HCT116 (cell line): ENCODE measurements around the gene SQSTM1. TPM values are rescaled to one million over a fixed set of nuclear protein-coding genes. Genes with fewer than 3 reads are reported as not detected.
A peak's percentile ranks its signal among the peaks of the same experiment; 100 is the strongest.

Source experiments
- ATAC-seq: fragments of 200-7000 bp; cut with Tn5 transposase; 2 replicates; pipeline ENCODE4 v1.9.1; 2020; ENCODE audit warnings: mild to moderate bottlenecking, moderate library complexity
- BruUV-seq: library from RNA; stranded (reverse); fragments of 400-500 nt; replicated peaks from 2 replicates; lab custom pipeline; 2021; lab: Mats Ljungman, UMichigan
- CTCF ChIA-PET: fragments of 300-600 bp; sonication (Branson Sonifier 250); formaldehyde crosslinking; loops from one replicate; lab custom pipeline; 2021; ENCODE audit warnings: antibody characterized with exemption; lab: Charles Lee
- POLR2A ChIA-PET: fragments of 300-600, 350-600 bp; sonication (Branson Sonifier 250); formaldehyde crosslinking; loops from one replicate; lab custom pipeline; 2021; ENCODE audit warnings: antibody characterized with exemption; lab: Charles Lee
- RAD21 ChIA-PET, 2 experiments: fragments of 300-600 bp; sonication (Branson Sonifier 250); formaldehyde crosslinking; loops; one replicate each; lab custom pipeline; 2023; ENCODE audit warnings: low total read pairs in 2 of 2; ENCODE audit not compliant: uncharacterized antibody in 2 of 2, unreplicated experiment in 2 of 2, low non-redundant PET in 1 of 2; lab: Charles Lee
- DNase-seq: peaks from one replicate; pipeline ENCODE4 v3.0.0-alpha.2; 2010; ENCODE audit warnings: low read depth, low spot score
- H2AFZ ChIP-seq: fragments of 200-600 bp; shearing (Covaris generic), sonication (generic); 2 replicates; pipeline ENCODE4 v1.6.1; 2017; ENCODE audit warnings: low read depth, mixed run types, mixed read lengths, antibody characterized with exemption, low read length; ENCODE audit not compliant: poor library complexity, severe bottlenecking
- H3K27ac ChIP-seq: 2 replicates; pipeline ENCODE4 v1.5.1; 2012; ENCODE audit warnings: low read depth, low read length
- H3K27me3 ChIP-seq: fragments of 200-600 bp; sonication (generic); 2 replicates; pipeline ENCODE4 v1.6.1; 2016; ENCODE audit warnings: mixed run types, low read length, mixed read lengths; ENCODE audit not compliant: insufficient read depth
- H3K36me3 ChIP-seq, 2 experiments: fragments of 200-500 bp in 1 of 2; fragments of 200-600 bp in 1 of 2; sonication (Bioruptor generic) in 1 of 2; sonication (generic) in 1 of 2; 2 replicates each; pipeline versions ENCODE4 v1.5.1 to v1.6.1; 2014 to 2016; ENCODE audit warnings: low read length in 2 of 2, inconsistent platforms in 1 of 2, mixed read lengths in 1 of 2, mixed run types in 1 of 2; ENCODE audit not compliant: insufficient read depth in 2 of 2, control insufficient read depth in 1 of 2
- H3K4me1 ChIP-seq, 2 experiments: fragments of 200-600 bp in 1 of 2; sonication (generic) in 1 of 2; 2 replicates each; pipeline versions ENCODE4 v1.5.1 to v1.6.1; 2012 to 2017; ENCODE audit warnings: low read length in 2 of 2, inconsistent platforms in 1 of 2, mild to moderate bottlenecking in 1 of 2, mixed read lengths in 1 of 2, mixed run types in 1 of 2, moderate library complexity in 1 of 2; ENCODE audit not compliant: insufficient read depth in 2 of 2, control insufficient read depth in 1 of 2
- H3K4me2 ChIP-seq: fragments of 200-600 bp; sonication (generic); 2 replicates; pipeline ENCODE4 v1.6.1; 2017; ENCODE audit warnings: mixed run types, low read length, mixed read lengths
- H3K4me3 ChIP-seq, 2 experiments: fragments of 200-600 bp in 1 of 2; sonication (generic) in 1 of 2; replicated peaks in 1 of 2; 2 replicates each; pipeline ENCODE4 v1.5.1; 2011 to 2016; ENCODE audit warnings: low read length in 2 of 2, control low read depth in 1 of 2, low read depth in 1 of 2, mild to moderate bottlenecking in 1 of 2, mixed read lengths in 1 of 2, mixed run types in 1 of 2
- H3K79me2 ChIP-seq: fragments of 200-600 bp; sonication (generic); 2 replicates; pipeline ENCODE4 v1.6.1; 2017; ENCODE audit warnings: mild to moderate bottlenecking, mixed run types, low read length, moderate library complexity, mixed read lengths; ENCODE audit not compliant: insufficient read depth
- H3K9ac ChIP-seq: fragments of 200-600 bp; sonication (generic); 2 replicates; pipeline ENCODE4 v1.6.1; 2016; ENCODE audit warnings: low read length, mixed read lengths
- H3K9me2 ChIP-seq: fragments of 200-600 bp; sonication (generic), shearing (Covaris generic); 2 replicates; pipeline ENCODE4 v1.6.1; 2017; ENCODE audit warnings: mixed run types, mild to moderate bottlenecking, moderate library complexity; ENCODE audit not compliant: insufficient read depth
- H3K9me3 ChIP-seq, 2 experiments: fragments of 200-500 bp in 1 of 2; fragments of 200-600 bp in 1 of 2; sonication (Bioruptor generic) in 1 of 2; sonication (generic) in 1 of 2; 2 replicates each; pipeline ENCODE4 v1.6.1; 2014 to 2017; ENCODE audit warnings: low read length in 2 of 2, mixed read lengths in 2 of 2, inconsistent platforms in 1 of 2, low read depth in 1 of 2, mild to moderate bottlenecking in 1 of 2, mixed run types in 1 of 2, moderate library complexity in 1 of 2; ENCODE audit not compliant: control insufficient read depth in 1 of 2, insufficient read depth in 1 of 2
- H4K20me1 ChIP-seq: fragments of 200-600 bp; sonication (generic), shearing (Covaris generic); 2 replicates; pipeline ENCODE4 v1.6.1; 2017; ENCODE audit warnings: mixed run types, mild to moderate bottlenecking, moderate library complexity; ENCODE audit not compliant: insufficient read depth
- CEBPB ChIP-seq: IDR thresholded peaks from 2 replicates; pipeline ENCODE4 v1.6.1; 2012; ENCODE audit warnings: low read depth
- ELF1 ChIP-seq: IDR thresholded peaks from 2 replicates; pipeline ENCODE4 v1.6.1; 2012; ENCODE audit warnings: low read depth, borderline replicate concordance
- EZH2 ChIP-seq: fragments of 200-600 bp; sonication (generic); IDR thresholded peaks from 2 replicates; pipeline ENCODE4 v1.6.1; 2017; ENCODE audit warnings: antibody characterized with exemption, mixed run types
- EZH2phosphoT487 ChIP-seq: fragments of 200-600 bp; IDR thresholded peaks from 2 replicates; pipeline ENCODE4 v1.6.1; 2018; ENCODE audit warnings: antibody characterized with exemption, borderline replicate concordance
- FOSL1 ChIP-seq: IDR thresholded peaks from 2 replicates; pipeline ENCODE4 v1.6.1; 2012; ENCODE audit warnings: low read depth
- JUND ChIP-seq: IDR thresholded peaks from 2 replicates; pipeline ENCODE4 v1.6.1; 2012
- POLR2A ChIP-seq: IDR thresholded peaks from 2 replicates; pipeline ENCODE4 v1.7.0; 2011; ENCODE audit warnings: borderline replicate concordance; ENCODE audit not compliant: insufficient read depth, insufficient read length; ENCODE audit errors: extremely low read depth
- SRF ChIP-seq: IDR thresholded peaks from 2 replicates; pipeline ENCODE4 v1.6.1; 2012; ENCODE audit warnings: low read depth
- TCF7L2 ChIP-seq: IDR thresholded peaks from 2 replicates; pipeline ENCODE4 v1.7.0; 2011; ENCODE audit warnings: borderline replicate concordance, inconsistent platforms; ENCODE audit not compliant: insufficient read depth, insufficient read length; ENCODE audit errors: extremely low read depth
- ZBTB33 ChIP-seq: IDR thresholded peaks from 2 replicates; pipeline ENCODE4 v1.6.1; 2011; ENCODE audit warnings: mild to moderate bottlenecking, low read length, moderate library complexity; ENCODE audit not compliant: insufficient replicate concordance; ENCODE audit errors: extremely low read depth
- intact Hi-C: fragments of 100-400 bp; cut with micrococcal nuclease; formaldehyde crosslinking; loops from 2 replicates; pipeline ENCODE4 v1.10.0; 2022
- total RNA-seq: library from RNA; stranded (reverse); gene quantifications from one replicate; pipeline ENCODE4 v1.2.1, GENCODE V29; 2021; ENCODE audit not compliant: unreplicated experiment

SQSTM1 gene
- total RNA-seq, 1 experiment from 2014 or later = 299 TPM

- POLR2A ChIA-PET = interaction anchor here (1.6 kb wide), 1 partner anchor 10 kb away, joined by 5 read pairs; no protein-coding TSS in a partner anchor
- peak overlapping the region; percentile 94 for H3K4me2 ChIP-seq
- CTCF ChIA-PET = no interaction called here
These were observed 1.3 kb downstream of the SQSTM1 start for GRCh38 chr5:179822059-179822432.

GRCh38 chr5:179822444-179822990 is 1.8 kb downstream of the SQSTM1 start:
- ChIA-PET POLR2A (interaction anchor here (1.6 kb wide), 1 partner anchor 10 kb away, joined by 5 read pairs; no protein-coding TSS in a partner anchor), RAD21 (no interaction called here), CTCF (no interaction called here)
- Histone ChIP-seq H3K9me3 (no peaks in the 10 kb centered on the region), H4K20me1 (peaks cover 12% of the 10 kb centered on the region; the same call in 1 of the 2 replicates), H2AFZ (no peak overlapping the region), H3K27me3 (no peaks in the 10 kb centered on the region), H3K9me2 (no peaks in the 10 kb centered on the region), H3K27ac (peak overlapping the region; percentile 12), H3K4me1 (peaks cover 31 to 52% of the 10 kb centered on the region in 2 experiments), H3K9ac (peak overlapping the region; percentile 97), H3K36me3 (peaks cover 35 to 57% of the 10 kb centered on the region in 2 experiments; a peak in 3 of 4 replicates), H3K4me3 (peak overlapping the region; percentile 76 to 87), H3K4me2 (peak overlapping the region; percentile 94), H3K79me2 (peaks cover 61% of the 10 kb centered on the region)
- ATAC-seq (no peak), DNase-seq (no peak)
- intact Hi-C loops = no loop called here
- no TSS peak for BruUV-seq
- TF ChIP-seq SRF = no peak
- no peak for TF ChIP-seq JUND
- TF ChIP-seq FOSL1 = no peak
- TF ChIP-seq TCF7L2 = no peak
- TF ChIP-seq EZH2 = no peak
- TF ChIP-seq EZH2phosphoT487 = no peak
- no peak for TF ChIP-seq ELF1
- TF ChIP-seq POLR2A = no peak
- no peak for TF ChIP-seq ZBTB33

More at GRCh38 chr5:179822059-179822432, 1.3 kb downstream of the SQSTM1 start:
- DNase-seq (no peak), ATAC-seq (no peak)
- no peak overlapping the region for H2AFZ ChIP-seq
- intact Hi-C loops = no loop called here
- RAD21 ChIA-PET = no interaction called here
- no peaks in the 10 kb centered on the region for H3K27me3 ChIP-seq
- H3K27ac ChIP-seq = peak overlapping the region; percentile 12
- peak overlapping the region; percentile 76 to 87 for H3K4me3 ChIP-seq
- H3K79me2 ChIP-seq = peaks cover 58% of the 10 kb centered on the region
- TF ChIP-seq TCF7L2 = no peak
- TF ChIP-seq CEBPB = no peak
- TF ChIP-seq ZBTB33 = no peak
- H4K20me1 ChIP-seq = peaks cover 12% of the 10 kb centered on the region; the same call in 1 of the 2 replicates
- BruUV-seq = TSS peak; percentile 68
- no peaks in the 10 kb centered on the region for H3K9me3 ChIP-seq
- no peaks in the 10 kb centered on the region for H3K9me2 ChIP-seq
- H3K4me1 ChIP-seq = peaks cover 35 to 57% of the 10 kb centered on the region in 2 experiments
- peak overlapping the region; percentile 97 for H3K9ac ChIP-seq
- peaks cover 35 to 52% of the 10 kb centered on the region in 2 experiments; a peak in 3 of 4 replicates for H3K36me3 ChIP-seq
